GM21526 (cell line): ENCODE data around the gene CREM.

Experiments used
- ATAC-seq: cut with Tn5 transposase; IDR thresholded peaks from one replicate; pipeline ENCODE4 v1.9.1; 2021; ENCODE audit warnings: moderate library complexity; ENCODE audit not compliant: unreplicated experiment, low FRiP score

The CREM gene

DNA sequence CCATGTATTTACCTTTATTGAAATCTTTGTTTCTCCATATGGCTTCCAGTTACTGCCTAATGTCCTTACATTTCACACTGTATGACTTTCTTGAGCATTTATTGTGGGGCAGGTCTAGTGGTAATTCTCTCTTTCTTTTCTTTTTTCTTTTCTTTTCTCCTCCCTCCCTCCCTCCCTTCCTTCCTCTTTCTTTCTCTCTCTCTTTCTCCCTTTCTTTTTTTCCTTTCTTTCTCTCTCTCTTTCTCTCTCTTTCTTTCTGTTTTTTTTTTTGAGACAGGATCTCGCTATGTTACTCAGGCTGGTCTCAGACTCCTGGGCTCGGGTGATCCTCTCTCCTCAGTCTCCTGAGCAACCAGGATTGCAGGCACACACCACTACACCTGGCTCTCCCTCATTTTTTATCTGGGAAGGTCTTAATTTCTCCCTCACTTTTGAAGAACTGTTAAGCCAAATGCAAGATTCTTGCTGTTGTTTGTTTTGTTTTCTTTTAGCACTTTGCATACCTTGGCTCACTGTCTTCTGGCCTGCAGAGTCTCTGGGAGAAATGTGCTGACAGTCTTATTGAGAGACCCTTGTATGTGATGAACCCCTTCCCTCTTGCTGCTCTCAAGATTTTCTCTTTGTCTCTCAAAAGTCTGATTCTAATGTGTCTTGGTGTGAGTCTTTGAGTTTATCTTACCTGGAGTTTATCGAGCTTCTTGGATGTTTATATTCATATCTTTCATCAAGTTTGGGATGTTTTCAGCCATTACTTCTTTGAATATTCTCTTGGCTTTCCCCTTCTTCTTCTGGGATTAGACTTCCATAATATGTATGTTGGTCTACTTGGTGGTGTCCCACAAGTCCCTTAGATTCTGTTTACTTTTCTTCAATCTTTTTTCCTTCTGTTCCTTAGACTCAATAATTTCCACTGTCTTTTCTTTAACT is 130.7 kb downstream of the CREM start:
- ATAC-seq: no peak

DNA sequence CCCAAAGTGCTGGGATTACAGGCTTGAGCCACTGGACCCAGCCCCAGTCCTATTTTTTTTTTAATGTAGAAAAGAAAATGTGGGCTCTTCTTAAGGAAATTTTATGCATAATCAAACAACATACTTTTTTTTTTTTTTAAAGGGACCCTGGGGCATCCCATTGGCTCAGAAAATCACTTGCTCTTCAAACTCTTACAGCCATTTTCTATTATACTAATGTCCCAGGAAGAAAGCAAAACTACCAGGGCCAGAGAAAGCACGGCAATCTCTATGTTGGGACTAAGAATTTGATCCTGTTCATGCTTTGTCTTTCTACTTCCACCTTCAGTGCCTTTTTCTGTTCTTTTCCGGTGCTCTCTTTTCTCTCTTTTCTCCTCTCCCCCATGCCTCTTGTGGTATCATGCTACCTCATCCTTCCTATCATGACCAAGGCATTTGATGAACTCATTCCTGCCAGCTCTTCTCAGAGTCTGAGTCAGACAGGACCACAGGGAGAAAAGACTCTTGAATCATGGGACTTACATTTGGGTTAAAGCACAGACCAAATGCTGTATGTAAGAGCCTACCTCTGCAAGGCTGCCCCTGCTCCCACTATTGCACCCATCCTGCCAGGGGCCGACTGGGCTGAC is 133.2 kb downstream of the CREM start:
- no peak for ATAC-seq

DNA sequence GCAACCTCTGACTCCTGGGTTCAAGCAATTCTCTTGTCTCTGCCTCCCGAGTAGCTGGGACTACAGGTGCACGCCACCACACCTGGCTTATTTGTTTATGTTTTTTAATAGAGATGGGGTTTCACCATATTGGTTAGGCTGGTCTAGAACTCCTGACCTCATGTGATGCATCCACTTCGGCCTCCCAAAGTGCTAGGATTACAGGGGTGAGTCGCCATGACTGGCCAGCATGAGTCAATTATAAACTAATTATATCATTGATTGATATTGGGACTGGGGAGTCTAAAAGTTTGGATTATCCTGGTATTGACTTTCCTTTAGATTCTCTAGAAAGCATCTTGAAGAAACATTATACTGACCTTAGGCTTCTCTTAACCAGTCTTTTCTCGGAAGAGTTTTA is 135.8 kb downstream of the CREM start:
- no peak for ATAC-seq
